Stimulated activated CD4-positive, alpha-beta T cell treated with anti-CD3 and anti-CD28 coated beads, TNF-alpha, amount 100 ng/mL, for 4 hours (primary cell): ENCODE data around the gene CLK1.
"Not testable (repeated sequence)": the region's sequence is repeated elsewhere in the genome, so short reads cannot be mapped to it uniquely, and the experiment has no call there.

Experiments used
- DNase-seq, 3 experiments: peaks; one replicate each; pipeline ENCODE4 v3.0.0-alpha.2; 2020; ENCODE audit warnings: low read depth in 3 of 3

The CLK1 gene

DNA sequence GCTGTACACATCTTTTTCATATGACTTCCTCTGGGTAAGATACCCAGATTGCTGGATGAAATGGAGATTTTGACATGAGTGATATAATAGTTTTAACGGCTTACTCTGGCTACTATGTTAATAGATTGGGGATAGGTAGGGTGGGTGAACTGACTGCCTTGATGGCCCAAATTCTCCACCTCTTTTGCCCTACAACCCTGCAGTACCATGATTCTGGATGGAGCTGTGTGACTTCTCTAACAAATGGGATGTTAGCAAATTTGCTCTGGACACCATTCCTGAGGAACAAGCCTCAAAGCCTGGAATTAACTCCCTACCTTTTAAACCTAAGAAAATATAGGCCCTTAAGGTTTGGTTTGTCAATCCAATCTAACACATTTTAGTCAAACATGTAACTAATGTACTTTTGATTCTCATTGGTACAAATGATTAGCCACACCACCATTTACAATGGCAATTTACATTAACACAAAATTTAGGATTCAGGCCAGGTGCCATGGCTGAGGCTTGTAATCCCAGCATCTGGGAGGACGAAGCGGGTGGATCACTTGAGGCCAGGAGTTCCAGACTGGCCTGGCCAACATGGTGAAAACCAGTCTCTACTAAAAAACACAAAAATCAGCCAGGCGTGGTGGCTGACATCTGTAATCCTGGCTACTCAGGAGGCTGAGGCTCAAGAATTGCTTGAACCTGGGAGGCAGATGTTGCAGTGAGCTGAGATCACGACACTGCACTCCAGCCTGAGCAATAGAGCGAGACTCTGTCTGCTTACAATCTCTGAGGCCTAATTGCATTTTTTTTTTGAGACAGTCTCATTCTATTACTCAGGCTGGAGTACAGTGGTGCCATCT, 12.8 kb downstream of the CLK1 start:
- no peak for DNase-seq

DNA sequence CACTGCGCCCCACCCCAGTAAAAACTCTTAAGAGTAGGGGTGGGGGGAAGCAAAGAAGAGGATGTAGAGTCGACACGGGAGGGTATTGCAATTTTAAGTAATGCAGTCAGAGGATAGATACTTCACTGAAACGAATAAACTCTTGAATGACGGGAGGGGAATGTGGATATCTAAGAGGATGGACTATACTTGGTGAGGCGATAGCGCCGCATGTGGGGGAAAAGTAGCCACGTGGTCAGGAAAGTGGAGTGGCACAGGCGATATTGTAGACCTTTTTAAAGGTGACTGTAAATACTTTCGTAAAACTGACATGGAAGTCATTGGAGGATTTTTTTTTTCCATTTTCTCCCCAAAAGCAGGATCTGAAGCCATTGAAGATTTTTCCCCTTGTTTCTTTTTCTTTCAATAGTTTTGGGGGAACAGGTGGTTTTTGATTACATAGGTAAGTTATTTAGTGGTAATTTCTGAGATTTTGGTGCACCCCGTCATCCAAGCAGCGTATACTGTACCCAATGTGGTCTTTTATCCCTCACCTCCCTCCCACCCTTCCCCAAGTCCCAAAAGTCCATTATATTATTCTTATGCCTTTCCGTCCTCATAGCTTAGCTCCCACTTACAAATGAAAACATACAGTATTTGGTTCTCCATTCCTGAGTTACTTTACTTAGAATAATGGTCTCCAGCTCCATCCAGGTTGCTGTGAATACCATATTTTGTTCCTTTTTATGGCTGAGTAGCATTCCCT, 13.8 kb downstream of the CLK1 start:
- DNase-seq: no peak

DNA sequence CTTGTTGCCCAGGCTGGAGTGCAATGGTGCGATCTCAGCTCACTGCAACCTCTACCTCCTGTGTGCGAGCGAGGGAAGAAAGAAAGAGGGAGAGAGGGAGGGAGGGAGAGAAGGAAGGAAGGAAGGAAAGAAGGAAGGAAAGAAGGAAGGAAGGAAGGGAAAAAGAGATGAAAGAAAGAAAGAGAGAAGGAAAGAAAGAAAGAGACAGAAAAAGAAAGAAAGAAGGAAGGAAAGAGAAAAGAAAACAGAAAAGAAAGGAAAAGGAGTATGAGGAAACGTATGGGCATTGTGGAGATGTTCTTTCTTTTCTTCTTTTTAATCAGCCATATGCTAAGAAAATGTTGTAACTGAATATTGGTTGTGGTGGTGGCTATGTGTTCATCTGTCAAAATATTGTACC, 16.5 kb downstream of the CLK1 start:
- DNase-seq: no peak

DNA sequence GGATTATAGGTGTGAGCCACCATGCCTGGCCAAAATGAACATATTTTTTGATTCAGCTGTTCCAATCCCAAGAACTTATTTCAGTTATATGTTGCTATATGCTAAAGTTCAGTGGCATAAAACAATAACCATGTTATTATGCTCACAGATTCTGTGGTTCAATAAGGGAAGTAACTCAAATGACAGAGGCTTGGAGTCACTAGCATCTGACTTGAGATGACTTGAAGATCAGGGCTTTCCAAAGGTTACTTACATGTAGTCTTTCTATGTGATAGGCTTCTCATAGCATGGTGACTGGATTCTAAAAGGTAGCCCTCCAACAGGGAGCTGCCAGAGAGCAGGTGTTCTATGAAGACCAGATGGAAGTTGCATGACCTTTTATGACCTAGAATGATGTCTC, 17.2 kb downstream of the CLK1 start:
- DNase-seq: no peak

DNA sequence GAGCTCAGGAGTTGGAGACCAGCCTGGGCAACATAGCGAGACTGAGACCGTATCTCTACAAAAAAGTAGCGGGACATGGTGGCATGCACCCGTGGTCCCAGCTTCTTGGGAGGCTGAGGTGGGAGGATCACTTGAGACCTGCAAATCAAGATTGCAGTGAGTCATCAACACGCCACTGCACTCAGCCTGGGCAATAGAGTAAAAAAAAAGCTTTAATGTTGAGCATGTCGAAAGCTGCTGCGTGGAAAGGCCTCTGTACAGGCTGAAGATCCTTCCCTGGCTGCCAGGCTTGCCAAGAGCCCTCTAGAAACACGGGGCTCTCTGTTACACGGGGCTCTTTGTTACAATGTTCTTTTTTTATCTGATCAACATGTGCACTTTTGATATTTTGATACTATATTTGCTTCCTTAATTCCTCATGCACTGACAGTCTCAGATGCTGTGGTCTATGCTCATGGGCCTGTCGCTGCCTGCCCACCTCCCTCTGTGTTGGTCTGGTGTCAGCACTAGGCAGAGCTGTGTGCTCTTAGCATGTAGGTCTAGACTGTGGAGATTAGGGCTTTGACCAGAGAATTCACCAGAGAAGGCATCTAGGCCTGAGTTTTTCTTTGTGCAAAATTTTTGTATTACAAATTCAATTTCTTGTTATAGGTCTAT, 18.7 kb downstream of the CLK1 start:
- DNase-seq: no peak

DNA sequence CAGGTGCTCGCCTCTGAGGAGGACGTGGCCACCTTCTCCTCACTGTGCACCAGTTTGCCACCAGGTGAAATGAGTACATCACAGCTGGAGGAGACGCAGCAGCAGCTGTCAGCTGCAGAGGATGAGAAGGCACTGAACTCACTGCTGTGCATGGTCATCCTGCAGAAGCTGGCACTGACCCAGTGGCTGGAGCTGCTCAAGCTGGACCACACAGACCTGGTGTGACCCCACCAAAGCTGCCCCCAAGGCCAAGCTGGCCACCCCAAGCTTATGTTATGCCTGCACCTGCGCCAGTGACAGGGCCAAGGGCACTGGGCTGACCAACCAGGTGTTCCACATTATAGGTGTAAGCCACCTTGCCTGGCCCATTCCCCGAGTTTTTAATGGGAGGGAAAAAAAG, 19.3 kb downstream of the CLK1 start:
- DNase-seq: no peak

DNA sequence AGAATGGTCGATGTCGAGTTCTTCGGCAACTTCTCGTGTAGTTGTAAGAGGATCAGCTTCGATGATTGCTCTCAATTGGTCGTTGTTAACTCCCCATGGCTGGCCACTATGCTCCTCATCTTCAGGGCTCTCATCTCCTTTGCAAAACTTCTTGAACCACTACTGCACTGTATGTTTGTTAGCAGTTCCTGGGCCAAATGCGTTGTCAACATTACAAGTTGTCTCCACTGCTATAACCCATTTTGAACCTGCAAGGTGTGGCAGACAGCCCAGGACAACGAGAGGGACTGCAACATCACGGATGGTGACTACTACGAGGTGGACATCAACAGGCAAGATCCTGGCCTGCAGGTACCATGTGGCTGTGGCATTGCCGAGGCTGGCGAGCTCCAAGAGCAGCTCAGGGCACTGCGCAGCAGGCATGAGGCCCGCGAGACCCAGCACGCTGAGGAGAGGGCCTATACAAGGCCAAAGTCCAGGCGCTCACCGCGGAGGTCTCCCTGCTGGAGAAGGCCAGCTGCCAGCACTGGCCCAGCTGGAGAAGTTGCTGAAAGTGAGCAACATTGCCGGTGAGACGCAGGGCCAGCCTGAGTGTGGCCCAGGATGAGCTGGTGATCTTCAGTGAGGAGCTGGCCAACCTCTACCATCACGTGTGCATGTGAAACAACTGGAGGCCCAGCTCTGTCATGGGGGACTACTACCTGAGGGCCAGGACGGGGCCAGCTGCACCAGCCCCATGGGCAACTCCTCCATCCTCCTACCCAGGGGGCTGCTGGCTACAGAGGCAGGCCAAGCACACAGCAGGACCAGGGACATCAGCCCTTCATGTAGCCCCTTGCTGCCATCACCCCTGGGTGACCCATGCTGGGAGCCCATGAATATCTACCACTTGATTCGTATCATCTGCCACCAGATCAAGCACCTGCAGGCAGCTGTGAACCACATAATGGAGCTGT, 20.2 kb downstream of the CLK1 start:
- no peak for DNase-seq

DNA sequence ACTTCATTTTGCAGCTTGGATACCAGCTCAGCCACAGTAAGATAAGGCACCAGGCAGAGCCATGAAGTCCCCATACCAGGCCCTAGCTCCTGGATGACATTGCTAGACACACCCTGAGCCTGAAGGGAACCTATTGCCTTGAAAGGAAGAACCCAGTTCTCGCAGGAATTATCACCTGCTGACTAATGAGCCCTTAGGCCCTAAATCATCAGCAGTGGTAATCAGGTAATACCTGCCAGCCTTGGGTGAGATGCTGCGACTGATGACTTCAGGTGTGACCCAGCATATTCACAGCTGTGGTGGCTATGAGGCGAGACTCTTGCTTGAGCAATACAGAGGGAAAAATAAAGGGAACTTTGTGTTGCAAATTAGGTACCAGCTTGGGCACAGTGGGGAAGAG, 24.9 kb downstream of the CLK1 start:
- no peak for DNase-seq

DNA sequence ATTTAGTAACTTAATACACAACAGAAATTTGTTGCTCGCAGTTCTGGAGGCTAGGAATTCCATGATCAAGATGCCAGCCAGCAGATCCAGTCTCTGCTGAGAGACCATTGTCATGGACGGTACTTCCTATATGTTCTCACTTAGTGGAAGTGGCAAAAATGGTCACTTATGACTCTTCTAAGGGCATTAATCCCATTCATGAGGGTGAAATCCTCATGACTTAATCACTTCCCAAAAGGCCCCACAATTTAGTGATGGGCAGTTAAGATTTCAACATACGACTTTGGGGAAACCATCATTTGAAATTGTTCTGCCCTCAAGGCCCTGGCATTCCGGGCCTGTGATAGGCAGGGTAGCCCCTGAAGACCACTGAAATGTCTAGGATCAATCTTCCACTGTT, 29.8 kb downstream of the CLK1 start:
- no peak for DNase-seq

DNA sequence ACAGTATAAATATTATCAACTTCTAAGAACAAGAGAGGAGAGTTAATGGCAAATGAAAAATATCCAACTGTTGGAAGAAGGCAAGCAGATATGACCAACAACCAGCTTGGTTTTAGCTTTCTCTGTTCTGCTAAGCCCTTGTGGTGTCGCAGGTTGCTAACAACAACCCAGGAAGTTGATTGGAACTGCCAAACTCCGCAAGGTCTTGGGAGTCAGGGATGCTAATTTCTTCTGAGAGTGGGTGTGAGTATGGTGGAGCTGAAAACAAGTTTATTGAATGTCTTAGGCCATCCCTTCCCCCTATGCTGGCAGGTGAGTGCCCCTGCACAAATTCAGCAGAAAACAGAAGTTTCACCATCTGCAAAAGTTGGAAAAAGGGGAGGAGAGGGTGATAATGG, 35.2 kb downstream of the CLK1 start:
- DNase-seq: no peak

DNA sequence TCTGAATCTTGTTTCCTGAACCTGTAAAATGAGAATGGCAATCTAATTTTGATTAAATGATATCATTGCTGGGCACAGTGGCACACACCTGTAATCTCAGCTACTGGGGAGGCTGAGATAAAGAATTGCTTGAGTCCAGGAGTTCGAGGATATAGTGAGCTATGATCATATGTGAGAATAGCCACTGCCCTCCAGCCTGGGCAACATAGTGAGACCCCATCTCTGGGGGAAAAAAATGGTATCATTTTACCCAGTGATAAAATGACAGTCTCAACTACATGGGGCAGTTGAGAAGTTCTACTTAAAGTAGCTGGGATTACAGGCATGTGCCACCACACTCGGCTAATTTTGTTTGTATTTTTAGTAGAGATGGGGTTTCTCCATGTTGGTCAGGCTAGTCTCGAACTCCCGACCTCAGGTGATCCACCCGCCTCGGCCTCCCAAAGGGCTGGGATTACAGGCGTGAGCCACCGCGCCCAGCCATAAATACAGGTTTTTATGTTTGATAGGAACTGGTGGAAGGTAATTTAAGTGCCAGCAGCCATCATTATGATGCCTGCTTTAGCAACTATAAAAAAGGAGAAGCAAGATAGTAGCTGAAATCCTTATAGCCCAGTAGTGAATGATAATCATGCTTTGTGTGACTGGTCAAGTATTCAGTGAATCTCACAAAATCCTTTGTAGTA, 35.7 kb downstream of the CLK1 start:
- no peak for DNase-seq

DNA sequence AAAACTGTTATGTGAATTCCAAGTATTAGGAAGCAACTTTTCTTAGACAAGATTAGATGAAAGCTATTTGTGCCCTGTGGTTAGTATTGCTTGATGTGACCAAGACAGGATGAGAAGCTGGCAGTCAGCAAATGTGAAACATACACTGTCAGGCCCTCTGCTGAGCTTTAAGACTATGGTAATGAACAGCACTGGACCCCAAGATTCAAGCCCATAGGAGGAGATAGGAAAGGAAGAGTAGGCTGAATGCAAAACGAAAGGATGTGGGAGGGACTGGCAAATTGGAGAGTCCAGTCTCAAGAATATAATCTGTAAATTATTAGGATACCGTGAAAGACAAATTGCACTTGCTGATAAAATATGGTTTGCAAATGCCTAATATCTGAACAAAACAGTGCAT, 36.4 kb downstream of the CLK1 start:
- no peak for DNase-seq

DNA sequence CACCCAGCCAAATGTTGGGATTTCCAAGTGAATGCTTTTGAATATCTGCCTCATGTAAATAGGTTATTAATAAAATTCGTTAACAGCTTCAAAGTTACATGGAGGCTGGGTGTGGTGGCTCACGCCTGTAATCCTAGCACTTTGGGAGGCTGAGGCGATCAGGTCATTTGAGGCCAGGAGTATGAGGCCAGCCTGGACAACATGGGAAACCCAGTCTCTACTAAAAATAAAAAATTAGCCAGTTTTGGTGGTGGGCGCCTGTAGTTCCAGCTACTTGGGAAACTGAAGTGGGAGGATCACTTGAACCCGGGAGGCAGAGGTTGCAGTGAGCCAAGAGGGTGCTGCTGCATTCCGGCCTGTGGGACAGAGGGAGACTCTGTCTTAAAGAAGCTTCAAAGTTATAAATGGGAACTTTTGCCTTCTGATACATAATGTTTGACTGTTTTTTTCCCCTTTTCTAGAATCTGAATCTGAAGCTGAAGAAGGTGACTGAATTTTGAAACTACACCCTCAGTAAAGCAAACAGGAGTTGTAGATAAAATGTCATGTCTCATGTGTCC, 42.7 kb downstream of the CLK1 start:
- no peak for DNase-seq

DNA sequence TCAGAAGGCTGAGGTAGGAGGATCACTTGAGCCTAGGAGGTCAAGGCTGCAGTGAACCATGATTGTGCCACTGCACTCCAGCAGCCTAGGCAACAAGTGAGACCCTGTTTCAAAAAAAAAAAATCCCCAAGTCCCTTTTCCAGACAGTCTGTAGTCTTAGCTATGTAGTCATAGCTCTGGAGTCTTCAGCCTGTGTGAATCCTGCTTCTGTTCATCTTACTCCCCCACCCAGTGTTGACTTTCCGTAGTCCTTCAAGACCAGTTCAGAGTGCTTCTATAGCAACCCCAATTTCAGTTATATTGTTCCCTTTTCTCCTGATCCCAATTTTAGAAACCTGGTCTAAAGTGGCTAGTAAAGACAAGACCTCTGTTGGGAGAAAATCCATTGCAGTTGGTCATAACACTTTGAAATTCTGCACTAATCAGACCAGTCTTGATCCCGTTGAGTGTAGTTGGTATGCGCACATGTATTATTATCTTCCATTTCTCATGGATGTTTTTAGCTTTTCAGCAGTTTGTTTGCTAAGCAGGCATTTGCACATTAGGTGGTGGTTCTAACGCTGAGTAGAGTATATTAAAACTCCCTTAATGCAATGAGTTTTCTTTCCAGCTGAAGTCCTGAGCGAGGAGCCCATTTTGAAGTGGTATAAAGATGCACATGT, 43.8 kb downstream of the CLK1 start:
- DNase-seq: no peak

DNA sequence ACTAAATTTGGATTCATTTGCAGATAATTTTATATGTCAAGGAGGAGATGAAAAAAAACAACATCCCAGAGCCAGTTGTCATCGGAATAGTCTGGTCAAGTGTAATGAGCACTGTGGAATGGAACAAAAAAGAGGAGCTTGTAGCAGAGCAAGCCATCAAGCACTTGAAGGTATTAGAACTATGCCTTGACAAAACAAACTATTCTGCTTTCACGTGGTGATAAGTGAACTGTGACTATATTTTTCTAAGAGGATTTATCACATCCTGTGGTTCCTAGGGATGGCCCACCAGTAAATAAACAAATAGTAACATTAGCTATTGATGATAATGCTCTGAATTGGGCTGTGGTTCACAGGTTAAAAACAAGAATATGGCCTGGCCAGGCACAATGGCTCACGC, 45.7 kb downstream of the CLK1 start:
- not testable (repeated sequence) for DNase-seq

DNA sequence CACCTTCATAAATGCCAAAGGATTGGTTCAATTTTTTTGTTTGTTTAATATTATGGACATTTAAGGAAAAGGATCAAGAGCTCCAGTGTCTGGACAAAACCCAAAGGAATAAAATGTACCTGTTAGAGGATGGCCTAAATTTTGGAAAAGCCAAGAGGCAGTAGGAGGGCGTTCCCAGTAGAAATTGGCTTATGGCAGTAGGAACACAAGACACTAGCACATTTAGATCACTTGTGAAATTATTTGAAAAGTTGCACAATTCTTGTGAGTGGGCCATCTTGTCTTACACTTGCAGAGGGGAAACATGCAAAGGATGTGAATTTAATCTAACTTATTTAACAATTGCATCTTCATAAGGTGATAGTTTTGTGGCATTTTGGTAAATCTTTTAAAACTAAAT, 49.5 kb downstream of the CLK1 start:
- DNase-seq: no peak

DNA sequence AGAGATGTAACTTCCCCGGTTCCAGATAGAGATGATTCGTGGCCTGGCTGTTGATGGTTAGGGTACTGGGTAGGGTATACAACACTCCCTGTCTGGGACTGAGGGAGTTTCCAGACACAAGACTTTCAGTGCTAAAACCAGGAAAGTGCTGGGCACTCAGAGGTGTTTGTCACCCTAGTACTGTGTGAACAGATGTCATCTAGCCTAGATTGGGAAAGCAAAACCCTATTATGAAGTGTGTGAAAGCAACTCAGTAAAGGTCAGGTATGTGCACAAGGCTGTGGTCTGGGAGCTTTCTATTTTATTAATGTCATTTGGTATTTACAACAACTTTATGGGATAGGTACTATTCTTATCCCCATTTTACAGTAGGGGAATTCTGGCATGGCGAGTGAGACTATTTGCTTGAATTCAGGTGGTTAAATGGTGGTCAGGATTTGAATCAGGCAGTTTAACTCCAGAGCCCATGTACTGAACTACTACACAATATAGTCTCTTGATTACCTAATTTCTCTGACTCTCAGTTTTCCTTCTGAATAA, 50.1 kb downstream of the CLK1 start:
- DNase-seq: no peak

DNA sequence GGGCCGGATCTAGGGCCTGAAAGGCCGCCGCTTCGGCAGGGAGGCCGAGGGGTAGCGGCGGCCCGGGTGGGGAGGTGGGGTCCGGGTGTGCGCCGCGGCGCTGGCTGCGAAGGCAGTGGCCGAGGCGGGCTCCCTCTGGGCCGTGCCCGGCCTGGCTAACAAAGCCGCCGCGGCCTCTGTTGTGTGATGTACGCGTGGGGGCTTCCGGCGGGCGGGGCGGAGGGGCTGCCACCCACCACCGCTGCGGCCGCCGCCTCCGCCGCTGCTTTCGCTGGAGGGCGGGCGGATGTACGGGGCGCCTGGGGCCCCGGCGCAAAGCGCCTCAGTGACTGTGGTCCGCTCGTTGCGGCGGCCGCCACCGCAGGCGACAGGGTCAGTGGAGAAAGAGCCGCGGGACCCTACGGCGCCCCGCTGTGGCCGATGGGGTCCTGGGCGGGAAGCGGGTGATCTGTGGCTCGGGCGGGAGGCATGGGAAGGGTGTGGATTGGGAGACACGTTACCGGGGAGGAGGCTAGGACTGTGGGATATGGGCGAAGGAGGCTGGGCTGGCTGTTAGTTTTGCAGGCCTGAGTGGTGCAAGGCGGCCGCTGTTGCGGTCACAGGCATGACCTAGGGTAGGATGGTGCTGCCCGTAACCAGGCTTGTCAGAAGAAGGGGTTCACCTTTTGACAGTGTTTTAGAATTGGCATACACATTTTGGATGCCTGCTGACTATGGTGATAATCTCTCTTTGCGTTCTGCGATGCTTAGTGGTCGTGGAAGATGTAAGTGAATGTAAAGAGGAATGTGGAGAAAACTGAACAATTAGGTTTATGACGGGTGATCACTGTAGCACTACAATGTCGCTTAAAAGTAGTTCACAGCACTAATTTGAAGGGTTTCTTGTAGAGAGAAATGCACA, 52.1 kb downstream of the CLK1 start:
- DNase-seq: peak; percentile 44 to 56 (median 51)
